H9 (cell line): ENCODE results near the gene CCNB1IP1. TPM values are rescaled to one million over a fixed set of nuclear protein-coding genes. Genes with fewer than 3 reads are reported as not detected.

Source experiments
- DNase-seq: peaks from one replicate; pipeline ENCODE4 v3.0.0-alpha.2; 2017
- H2AFZ ChIP-seq: one replicate; pipeline ENCODE4 v1.6.1; 2013; ENCODE audit warnings: mild to moderate bottlenecking, low read length, control low read depth, moderate library complexity
- H2AK5ac ChIP-seq: 2 replicates; pipeline ENCODE4 v1.6.1; 2013; ENCODE audit warnings: low read length, control low read depth, mixed read lengths; ENCODE audit not compliant: insufficient read length
- H2BK120ac ChIP-seq: one replicate; pipeline ENCODE4 v1.6.1; 2013; ENCODE audit warnings: low read depth, mild to moderate bottlenecking, low read length, control low read depth, inconsistent platforms; ENCODE audit not compliant: poor library complexity, severe bottlenecking
- H2BK12ac ChIP-seq: 2 replicates; pipeline ENCODE4 v1.6.1; 2013; ENCODE audit warnings: low read length, control low read depth, mixed read lengths, low read depth; ENCODE audit not compliant: insufficient read length
- H2BK15ac ChIP-seq: 2 replicates; pipeline ENCODE4 v1.6.1; 2013; ENCODE audit warnings: low read depth, low read length, control low read depth
- H2BK20ac ChIP-seq: one replicate; pipeline ENCODE4 v1.6.1; 2013; ENCODE audit warnings: low read depth, mild to moderate bottlenecking, low read length, control low read depth, inconsistent platforms; ENCODE audit not compliant: poor library complexity, severe bottlenecking
- H2BK5ac ChIP-seq: 2 replicates; pipeline ENCODE4 v1.6.1; 2013; ENCODE audit warnings: low read length, control low read depth, mixed read lengths; ENCODE audit not compliant: insufficient read length
- H3K14ac ChIP-seq: 2 replicates; pipeline ENCODE4 v1.6.1; 2013; ENCODE audit warnings: low read length, control low read depth; ENCODE audit not compliant: insufficient read depth
- H3K18ac ChIP-seq: 2 replicates; pipeline ENCODE4 v1.6.1; 2013; ENCODE audit warnings: low read depth, mild to moderate bottlenecking, mixed read lengths, low read length, control low read depth; ENCODE audit not compliant: insufficient read length
- H3K23ac ChIP-seq: 2 replicates; pipeline ENCODE4 v1.6.1; 2013; ENCODE audit warnings: low read length, control low read depth, mixed read lengths, low read depth; ENCODE audit not compliant: insufficient read length
- H3K23me2 ChIP-seq: 2 replicates; pipeline ENCODE4 v1.6.1; 2013; ENCODE audit warnings: low read depth, mild to moderate bottlenecking, mixed read lengths, low read length, control low read depth; ENCODE audit not compliant: insufficient read length, poor library complexity, severe bottlenecking
- H3K27ac ChIP-seq: 2 replicates; pipeline ENCODE4 v1.5.1; 2013; ENCODE audit warnings: low read length, control low read depth, mixed read lengths, low read depth; ENCODE audit not compliant: insufficient read length
- H3K27me3 ChIP-seq: 2 replicates; pipeline ENCODE4 v1.6.1; 2013; ENCODE audit warnings: low read length, control low read depth, inconsistent platforms; ENCODE audit not compliant: insufficient read depth
- H3K4ac ChIP-seq: 2 replicates; pipeline ENCODE4 v1.6.1; 2013; ENCODE audit warnings: low read depth, mild to moderate bottlenecking, control low read depth, inconsistent platforms, low read length, moderate library complexity
- H3K4me1 ChIP-seq: 2 replicates; pipeline ENCODE4 v1.6.1; 2013; ENCODE audit warnings: low read length, control low read depth, inconsistent platforms; ENCODE audit not compliant: insufficient read depth
- H3K4me2 ChIP-seq: 2 replicates; pipeline ENCODE4 v1.6.1; 2013; ENCODE audit warnings: low read length, control low read depth, mixed read lengths; ENCODE audit not compliant: insufficient read length, insufficient read depth
- H3K56ac ChIP-seq: 2 replicates; pipeline ENCODE4 v1.6.1; 2013; ENCODE audit warnings: low read depth, mild to moderate bottlenecking, mixed read lengths, low read length, control low read depth; ENCODE audit not compliant: insufficient read length
- H3K79me1 ChIP-seq: 2 replicates; pipeline ENCODE4 v1.6.1; 2013; ENCODE audit warnings: low read depth, mild to moderate bottlenecking, moderate library complexity, low read length, control low read depth, inconsistent platforms; ENCODE audit not compliant: insufficient read depth, poor library complexity, severe bottlenecking
- H3K79me2 ChIP-seq: 2 replicates; pipeline ENCODE4 v1.6.1; 2013; ENCODE audit warnings: low read length, control low read depth, inconsistent platforms; ENCODE audit not compliant: insufficient read depth
- H3K9ac ChIP-seq: 2 replicates; pipeline ENCODE4 v1.6.1; 2013; ENCODE audit warnings: low read length, control low read depth, mixed read lengths; ENCODE audit not compliant: insufficient read length; ENCODE audit errors: extremely low read depth
- H3K9me3 ChIP-seq: one replicate; pipeline ENCODE4 v1.6.1; 2013; ENCODE audit warnings: low read depth, low read length, inconsistent platforms; ENCODE audit not compliant: control insufficient read depth
- H3T11ph ChIP-seq: one replicate; pipeline ENCODE4 v1.6.1; 2013; ENCODE audit warnings: mild to moderate bottlenecking, low read length, control low read depth, inconsistent platforms
- H4K20me1 ChIP-seq: one replicate; pipeline ENCODE4 v1.6.1; 2013; ENCODE audit not compliant: control insufficient read depth, insufficient read length, insufficient read depth
- H4K5ac ChIP-seq: 2 replicates; pipeline ENCODE4 v1.6.1; 2013; ENCODE audit warnings: low read depth, mild to moderate bottlenecking, mixed read lengths, low read length, control low read depth; ENCODE audit not compliant: insufficient read length
- H4K8ac ChIP-seq: replicated peaks from 2 replicates; pipeline ENCODE4 v1.6.1; 2013; ENCODE audit warnings: low read length, control low read depth, mixed read lengths, low read depth; ENCODE audit not compliant: insufficient read length
- H4K91ac ChIP-seq: 2 replicates; pipeline ENCODE4 v1.6.1; 2013; ENCODE audit warnings: low read depth, mild to moderate bottlenecking, moderate library complexity, mixed read lengths, low read length, control low read depth; ENCODE audit not compliant: insufficient read length
- H3K27ac Mint-ChIP-seq, 3 experiments: 2 replicates in 2 of 3; 3 replicates in 1 of 3; pipeline ENCODE4 v1.8.0; 2020 to 2021; ENCODE audit warnings: mixed read lengths in 3 of 3, mild to moderate bottlenecking in 1 of 3, moderate library complexity in 1 of 3
- H3K27me3 Mint-ChIP-seq: 2 replicates; pipeline ENCODE4 v1.8.0; 2021; ENCODE audit warnings: low read depth, mild to moderate bottlenecking, moderate library complexity, mixed read lengths
- H3K36me3 Mint-ChIP-seq, 3 experiments: 2 replicates in 2 of 3; 3 replicates in 1 of 3; pipeline ENCODE4 v1.8.0; 2020 to 2021; ENCODE audit warnings: low read depth in 3 of 3, mixed read lengths in 3 of 3; ENCODE audit not compliant: insufficient read depth in 1 of 3
- H3K4me1 Mint-ChIP-seq, 2 experiments: 2 replicates each; pipeline ENCODE4 v1.8.0; 2020; ENCODE audit warnings: mixed read lengths in 2 of 2
- H3K4me3 Mint-ChIP-seq, 2 experiments: 2 replicates in 1 of 2; 3 replicates in 1 of 2; pipeline ENCODE4 v1.8.0; 2020 to 2021; ENCODE audit warnings: mild to moderate bottlenecking in 2 of 2, mixed read lengths in 2 of 2, moderate library complexity in 1 of 2
- H3K9me3 Mint-ChIP-seq, 2 experiments: 2 replicates in 1 of 2; 3 replicates in 1 of 2; pipeline ENCODE4 v1.8.0; 2020; ENCODE audit warnings: mild to moderate bottlenecking in 2 of 2, mixed read lengths in 2 of 2, moderate library complexity in 1 of 2
- CTCF ChIP-seq: fragments of 200-600 bp; sonication (generic); conservative IDR thresholded peaks from 3 replicates; pipeline ENCODE4 v1.8.0; 2021; ENCODE audit warnings: antibody characterized with exemption, mild to moderate bottlenecking
- WGBS: extraction: QIAGEN DNeasy Blood & Tissue Kit; methylation state at CpG from one replicate; pipeline ENCODE4 v1.1.7; 2013; ENCODE audit warnings: missing lambda C conversion rate, low lambda C conversion rate, mixed read lengths; ENCODE audit not compliant: insufficient read length; ENCODE audit errors: extremely low coverage; 5-methylcytosine and 5-hydroxymethylcytosine counted together
- total RNA-seq: library from RNA; stranded (reverse); gene quantifications from 2 replicates; pipeline ENCODE4 v1.2.1, GENCODE V29; 2021

Gene CCNB1IP1
- total RNA-seq, 1 experiment from 2014 or later, result 165 TPM

- Histone ChIP-seq H3K4me1 (no peaks in the 10 kb centered on the region), H3K9me3 (no peaks in the 10 kb centered on the region), H3T11ph (no peak overlapping the region), H3K27ac (no peak overlapping the region), H3K18ac (no peak overlapping the region), H3K23me2 (no peaks in the 10 kb centered on the region), H3K27me3 (no peaks in the 10 kb centered on the region), H3K56ac (no peak overlapping the region), H3K4me2 (no peak overlapping the region), H3K79me1 (no peaks in the 10 kb centered on the region), H2BK20ac (no peak overlapping the region), H2AK5ac (no peak overlapping the region), H3K79me2 (no peaks in the 10 kb centered on the region), H3K23ac (no peak overlapping the region), H4K8ac (no peak overlapping the region), H4K5ac (no peak overlapping the region), H3K14ac (no peak overlapping the region), H2BK15ac (no peak overlapping the region), H2BK5ac (no peak overlapping the region), H4K91ac (no peak overlapping the region), H4K20me1 (no peaks in the 10 kb centered on the region), H3K9ac (no peak overlapping the region), H2AFZ (no peak overlapping the region), H3K4ac (no peak overlapping the region), H2BK120ac (no peak overlapping the region), H2BK12ac (no peak overlapping the region)
- TF ChIP-seq CTCF, result no peak
- Mint-ChIP-seq H3K27me3 (peaks cover 2% of the 10 kb centered on the region; the same call in 1 of the 2 replicates), H3K27ac (no peak overlapping the region), H3K4me3 (no peak overlapping the region), H3K9me3 (no peaks in the 10 kb centered on the region), H3K36me3 (peaks cover 37 to 59% (median 58%) of the 10 kb centered on the region in 3 experiments), H3K4me1 (peaks cover 4 to 5% of the 10 kb centered on the region in 2 experiments; a peak in 3 of 4 replicates)
- no CpG with 5 or more reads among the region's 1 CpG for WGBS
- DNase-seq, result no peak
Observed at GRCh38 chr14:20346713-20347112, 13.6 kb upstream of the CCNB1IP1 start.
